Fibroblast of mammary gland (primary cell): ENCODE measurements around the gene HPCAL1.

Experiments
- DNase-seq: peaks from one replicate; pipeline ENCODE4 v3.0.0-alpha.2; 2010; ENCODE audit warnings: low read depth
- H3K4me3 ChIP-seq: 2 replicates; pipeline ENCODE4 v1.5.1; 2011; ENCODE audit warnings: low read depth, mild to moderate bottlenecking, low read length, moderate library complexity; ENCODE audit not compliant: control insufficient read depth
- TF ChIP-seq, protein P1 (sequence below): conservative IDR thresholded peaks from 2 replicates; pipeline ENCODE4 v1.5.1; 2011; ENCODE audit warnings: low read depth, low read length, inconsistent platforms; ENCODE audit not compliant: control insufficient read depth, insufficient read depth

HPCAL1 gene

DNA sequence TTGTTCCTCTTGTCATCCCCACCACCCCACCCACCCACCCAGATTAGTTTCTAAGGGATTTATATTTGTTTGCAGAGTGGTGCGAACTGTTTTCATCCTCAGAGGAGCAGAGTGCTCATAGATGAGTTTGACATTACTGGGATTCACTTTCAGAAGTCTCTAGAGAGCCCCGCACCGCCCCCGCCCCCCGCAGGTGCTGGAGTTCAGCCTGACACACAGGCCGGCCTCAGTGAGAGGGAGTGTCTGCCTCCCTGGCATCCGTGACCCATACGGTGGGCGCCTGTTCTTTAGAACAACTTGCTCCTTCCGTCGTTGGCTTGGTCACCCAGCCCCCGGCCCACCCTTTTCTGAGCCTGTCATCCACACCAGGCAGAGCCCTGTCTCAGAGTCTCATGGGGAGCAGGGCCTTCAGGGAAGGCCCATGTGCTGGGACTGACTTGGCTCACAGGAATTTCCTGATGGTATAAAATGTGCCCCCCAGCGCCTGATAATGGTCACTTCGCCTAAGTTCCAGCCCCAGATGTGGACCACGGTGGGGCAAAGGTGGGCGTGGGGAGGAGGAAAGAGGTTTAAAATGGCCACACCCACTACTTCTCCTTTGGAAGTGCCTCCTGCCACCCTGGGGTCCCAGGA is 44.3 kb downstream of the HPCAL1 start:
- no peak overlapping the region for H3K4me3 ChIP-seq
- no peak for DNase-seq
- TF ChIP-seq, protein P1, sequence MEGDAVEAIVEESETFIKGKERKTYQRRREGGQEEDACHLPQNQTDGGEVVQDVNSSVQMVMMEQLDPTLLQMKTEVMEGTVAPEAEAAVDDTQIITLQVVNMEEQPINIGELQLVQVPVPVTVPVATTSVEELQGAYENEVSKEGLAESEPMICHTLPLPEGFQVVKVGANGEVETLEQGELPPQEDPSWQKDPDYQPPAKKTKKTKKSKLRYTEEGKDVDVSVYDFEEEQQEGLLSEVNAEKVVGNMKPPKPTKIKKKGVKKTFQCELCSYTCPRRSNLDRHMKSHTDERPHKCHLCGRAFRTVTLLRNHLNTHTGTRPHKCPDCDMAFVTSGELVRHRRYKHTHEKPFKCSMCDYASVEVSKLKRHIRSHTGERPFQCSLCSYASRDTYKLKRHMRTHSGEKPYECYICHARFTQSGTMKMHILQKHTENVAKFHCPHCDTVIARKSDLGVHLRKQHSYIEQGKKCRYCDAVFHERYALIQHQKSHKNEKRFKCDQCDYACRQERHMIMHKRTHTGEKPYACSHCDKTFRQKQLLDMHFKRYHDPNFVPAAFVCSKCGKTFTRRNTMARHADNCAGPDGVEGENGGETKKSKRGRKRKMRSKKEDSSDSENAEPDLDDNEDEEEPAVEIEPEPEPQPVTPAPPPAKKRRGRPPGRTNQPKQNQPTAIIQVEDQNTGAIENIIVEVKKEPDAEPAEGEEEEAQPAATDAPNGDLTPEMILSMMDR: no peak

DNA sequence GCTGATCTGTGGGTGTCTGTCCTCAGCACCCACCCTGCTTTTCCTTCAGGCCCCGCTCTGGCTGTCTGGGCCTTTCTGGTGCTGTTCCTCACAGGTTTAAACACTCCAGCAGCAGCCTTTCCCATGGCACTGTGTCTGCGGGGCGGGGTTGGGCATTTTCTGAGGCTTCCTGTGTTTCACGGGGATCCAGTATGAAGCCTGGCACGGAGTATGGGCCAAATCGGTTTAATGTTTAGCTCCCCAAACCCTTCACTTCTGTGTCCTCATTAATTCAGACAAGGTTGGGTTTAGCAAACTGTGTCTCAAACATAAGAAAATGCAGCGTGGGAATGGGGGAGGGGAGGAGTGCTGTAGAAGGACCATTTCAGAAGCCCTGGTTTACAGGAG is 44.9 kb downstream of the HPCAL1 start:
- no peak for DNase-seq
- no peak overlapping the region for H3K4me3 ChIP-seq
- TF ChIP-seq, protein P1: no peak

DNA sequence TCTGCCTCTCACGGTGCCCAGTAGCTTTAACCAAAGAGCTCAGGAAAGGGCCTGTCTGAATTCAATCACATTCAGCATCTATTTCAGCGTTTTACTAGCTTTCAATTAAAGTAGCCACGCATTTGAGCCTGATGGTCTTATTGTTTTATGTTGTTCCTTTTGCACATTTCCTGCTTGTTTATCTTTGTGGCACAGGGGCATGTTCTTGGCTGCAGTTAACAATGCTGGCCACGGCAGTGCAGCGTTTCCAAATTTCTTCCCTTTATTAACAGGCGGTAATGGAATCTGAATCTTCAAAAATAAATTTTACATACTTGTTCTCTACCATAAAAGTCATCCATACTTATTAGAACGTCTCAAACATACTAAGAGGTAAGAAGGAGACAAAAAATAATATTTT is 46.2 kb downstream of the HPCAL1 start:
- TF ChIP-seq, protein P1: no peak
- no peak overlapping the region for H3K4me3 ChIP-seq
- DNase-seq: no peak

- TF ChIP-seq, protein P1: no peak
- DNase-seq: no peak
- H3K4me3 ChIP-seq: no peak overlapping the region
Observed at GRCh38 chr2:10350761-10351160, 48.1 kb downstream of the HPCAL1 start.

- no peak for DNase-seq
- TF ChIP-seq, protein P1: no peak
- H3K4me3 ChIP-seq: no peak overlapping the region
Observed at GRCh38 chr2:10352361-10352760, 49.7 kb downstream of the HPCAL1 start.

DNA sequence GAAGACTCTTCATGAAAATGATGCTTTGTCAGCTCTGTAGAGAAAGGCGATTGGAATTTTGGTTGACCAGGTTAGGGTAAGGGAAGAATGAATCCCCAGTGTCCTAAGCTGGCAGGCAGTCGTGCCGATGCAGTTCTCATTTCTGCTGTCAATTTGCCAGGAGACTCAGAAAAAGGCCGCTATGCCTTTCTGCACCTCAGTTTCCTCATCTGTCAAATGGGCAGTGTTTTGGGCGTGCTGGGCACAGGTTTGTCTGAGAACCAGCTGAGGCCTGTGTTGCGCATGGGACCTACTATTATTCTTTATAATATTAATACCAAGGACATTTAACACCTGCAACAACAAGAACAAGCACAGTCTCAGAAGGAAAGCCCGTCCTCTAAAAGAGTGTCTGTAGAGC is 50.3 kb downstream of the HPCAL1 start:
- H3K4me3 ChIP-seq: no peak overlapping the region
- TF ChIP-seq, protein P1: no peak
- DNase-seq: no peak

DNA sequence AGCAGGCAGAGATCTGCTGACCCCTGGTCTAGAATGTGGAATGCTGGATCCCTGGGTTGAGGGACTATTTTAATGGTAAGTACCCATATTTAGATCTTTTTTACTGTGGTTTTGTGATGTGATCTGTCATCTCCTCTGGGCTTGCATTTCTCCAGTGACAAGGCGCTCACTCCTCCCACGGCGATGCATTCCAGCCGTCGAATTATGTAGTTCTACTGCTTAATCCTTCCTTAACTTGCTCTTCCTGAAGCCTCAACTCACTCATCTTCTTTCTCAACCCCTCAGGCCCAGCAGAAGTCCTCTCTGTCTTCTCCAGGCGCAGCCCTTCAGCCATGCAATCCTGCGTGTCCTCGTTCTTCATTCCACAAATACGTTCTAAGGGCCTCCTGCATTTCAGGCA is 51.2 kb downstream of the HPCAL1 start:
- TF ChIP-seq, protein P1: no peak
- H3K4me3 ChIP-seq: no peak overlapping the region
- no peak for DNase-seq
